K562 (cell line): ENCODE measurements around the gene CARD14. TPM values are rescaled to one million over a fixed set of nuclear protein-coding genes. Genes with fewer than 3 reads are reported as not detected.

Experiments used
- ATAC-seq: fragments of 200-7000 bp; cut with Tn5 transposase; 3 replicates; pipeline ENCODE4 v1.9.1; 2020; ENCODE audit warnings: moderate library complexity
- BruUV-seq: library from RNA; stranded (reverse); fragments of 400-500 nt; replicated peaks from 2 replicates; lab custom pipeline; 2021; lab: Mats Ljungman, UMichigan
- CTCF ChIA-PET: fragments of 300-600 bp; formaldehyde crosslinking; extraction: SDS; loops from one replicate; lab custom pipeline; 2021; ENCODE audit warnings: low intra/inter-chr PET ratio; lab: Yijun Ruan, JAX
- POLR2A ChIA-PET: fragments of 300-600, 350-650 bp; sonication (Branson Sonifier 250); formaldehyde crosslinking; extraction: SDS; loops from one replicate; lab custom pipeline; 2021; ENCODE audit warnings: antibody characterized with exemption, inconsistent platforms; lab: Yijun Ruan, JAX
- DNase-seq, 4 experiments: peaks; one replicate each; pipeline versions ENCODE4 v3.0.0 to v3.0.0-alpha.2; 2011 to 2018; ENCODE audit warnings: low spot score in 3 of 4, mixed read lengths in 3 of 4; ENCODE audit errors: extremely low read depth in 1 of 4
- FAIRE-seq: peaks from 2 replicates; lab custom pipeline; 2011; peaks lifted over from hg19 to GRCh38; lab: Jason Lieb, UNC
- H2AFZ ChIP-seq: 2 replicates; pipeline ENCODE4 v1.6.0; 2011; ENCODE audit warnings: low read depth, low read length, control low read depth, inconsistent platforms
- H3K27ac ChIP-seq: fragments of 200-600 bp; 3 replicates; pipeline ENCODE4 v1.8.0; 2011; ENCODE audit warnings: low read depth, mild to moderate bottlenecking, control low read depth, inconsistent platforms, low read length, moderate library complexity, mixed read lengths; ENCODE audit errors: extremely low read depth
- H3K27me3 ChIP-seq, 2 experiments: fragments of 300-600 bp in 1 of 2; 2 replicates in 1 of 2; 3 replicates in 1 of 2; pipeline versions ENCODE4 v1.6.0 to v1.8.0; 2011; ENCODE audit warnings: inconsistent platforms in 2 of 2, low read length in 2 of 2, mild to moderate bottlenecking in 1 of 2, mixed read lengths in 1 of 2, moderate library complexity in 1 of 2; ENCODE audit not compliant: control insufficient read depth in 2 of 2, insufficient read depth in 2 of 2
- H3K36me3 ChIP-seq: fragments of 300-600 bp; 3 replicates; pipeline ENCODE4 v1.8.0; 2011; ENCODE audit warnings: mild to moderate bottlenecking, low read length, inconsistent platforms; ENCODE audit not compliant: control insufficient read depth, insufficient read depth
- H3K4me1 ChIP-seq, 2 experiments: fragments of 200-600 bp in 1 of 2; replicated peaks in 1 of 2; 2 replicates in 1 of 2; 3 replicates in 1 of 2; pipeline versions ENCODE4 v1.5.1 to v1.8.0; 2011; ENCODE audit warnings: inconsistent platforms in 2 of 2, low read length in 2 of 2, mild to moderate bottlenecking in 1 of 2, mixed read lengths in 1 of 2, moderate library complexity in 1 of 2; ENCODE audit not compliant: control insufficient read depth in 2 of 2, insufficient read depth in 2 of 2
- H3K4me2 ChIP-seq: 2 replicates; pipeline ENCODE4 v1.6.1; 2011; ENCODE audit warnings: low read length, control low read depth, inconsistent platforms, mixed read lengths; ENCODE audit not compliant: insufficient read depth
- H3K4me3 ChIP-seq: fragments of 200-600 bp; sonication (generic), shearing (Covaris generic); 2 replicates; pipeline ENCODE4 v1.5.1; 2016; ENCODE audit warnings: control low read depth, inconsistent platforms
- H3K79me2 ChIP-seq: fragments of 200-600 bp; 3 replicates; pipeline ENCODE4 v1.8.0; 2011; ENCODE audit warnings: low read length, inconsistent platforms; ENCODE audit not compliant: control insufficient read depth, insufficient read depth
- H3K9ac ChIP-seq, 2 experiments: 2 replicates each; pipeline versions ENCODE4 v1.6.0 to v1.6.1; 2011; ENCODE audit warnings: low read depth in 2 of 2, low read length in 2 of 2, control low read depth in 1 of 2, inconsistent platforms in 1 of 2, mild to moderate bottlenecking in 1 of 2, mixed read lengths in 1 of 2; ENCODE audit not compliant: insufficient read depth in 1 of 2
- H3K9me1 ChIP-seq: one replicate; pipeline ENCODE4 v1.6.0; 2011; ENCODE audit warnings: inconsistent platforms, mild to moderate bottlenecking, low read length, moderate library complexity; ENCODE audit not compliant: control insufficient read depth, insufficient read depth
- H3K9me3 ChIP-seq: replicated peaks from 2 replicates; pipeline ENCODE4 v1.5.1; 2011; ENCODE audit warnings: low read depth, low read length, inconsistent platforms; ENCODE audit not compliant: control insufficient read depth, insufficient read depth
- H4K20me1 ChIP-seq: replicated peaks from 2 replicates; pipeline ENCODE4 v1.6.1; 2011; ENCODE audit warnings: low read length, inconsistent platforms, mixed read lengths; ENCODE audit not compliant: control insufficient read depth, insufficient read depth
- DLX4 ChIP-seq: fragments of 250-450 bp; sonication (Bioruptor Pico); IDR thresholded peaks from 2 replicates; pipeline ENCODE4 v1.6.1; 2021; ENCODE audit warnings: mild to moderate bottlenecking
- ELF4 ChIP-seq: fragments of 450-650 bp; formaldehyde crosslinking; IDR thresholded peaks from 2 replicates; pipeline ENCODE4 v1.4.0; 2022; ENCODE audit warnings: missing genetic modification characterization
- IRF1 ChIP-seq: sonication (generic); formaldehyde crosslinking; IDR thresholded peaks from 2 replicates; pipeline ENCODE4 v1.8.0; 2022; ENCODE audit warnings: missing genetic modification reagents, mild to moderate bottlenecking, borderline replicate concordance
- NR2C2 ChIP-seq, 2 experiments: fragments of 200-800 bp in 1 of 2; sonication (Bioruptor generic) in 1 of 2; sonication (generic) in 1 of 2; formaldehyde crosslinking in 1 of 2; IDR thresholded peaks; 2 replicates each; pipeline versions ENCODE4 v1.6.1 to v1.8.0; 2016 to 2022; ENCODE audit warnings: mild to moderate bottlenecking in 1 of 2, missing compliant biosample characterization in 1 of 2, missing genetic modification characterization in 1 of 2, missing genetic modification reagents in 1 of 2
- SIRT6 ChIP-seq: IDR thresholded peaks from one replicate; pipeline ENCODE4 v1.6.1; 2012; ENCODE audit warnings: low read depth, mild to moderate bottlenecking, control low read depth, inconsistent platforms, low read length, moderate library complexity
- SNIP1 ChIP-seq: fragments of 450-650 bp; IDR thresholded peaks from 2 replicates; pipeline ENCODE4 v1.7.1; 2017; ENCODE audit warnings: low read depth, mild to moderate bottlenecking
- ZNF395 ChIP-seq: fragments of 200-800 bp; sonication (Bioruptor generic); IDR thresholded peaks from 2 replicates; pipeline ENCODE4 v1.6.1; 2017; ENCODE audit warnings: missing genetic modification characterization, missing compliant biosample characterization
- WGBS: fragments of 100-300 bp; shearing (Covaris generic); methylation state at CpG from one replicate; pipeline ENCODE4 v1.1.6; 2016; ENCODE audit warnings: low coverage, mixed read lengths; ENCODE audit not compliant: insufficient coverage; ENCODE audit errors: missing lambda C conversion rate; 5-methylcytosine and 5-hydroxymethylcytosine counted together
- in situ Hi-C: fragments of 300-500 bp; cut with MboI; formaldehyde crosslinking; loops from 4 replicates; pipeline ENCODE4 v1.15.0; 2018; ENCODE audit warnings: inconsistent platforms, mixed read lengths
- intact Hi-C: fragments of 100-400 bp; cut with micrococcal nuclease; formaldehyde crosslinking; loops from 2 replicates; pipeline ENCODE4 v1.14.2; 2022
- polyA plus RNA-seq, 8 experiments: library from polyadenylated mRNA; depleted of rRNA in 4 of 8; stranded (reverse) in 5 of 8; unstranded in 3 of 8; fragments of >200 nt; fragmentation: Nextera tagmentation in 2 of 8; fragmentation: Illumina TruSeq in 1 of 8; extraction: Ambion mirVana in 2 of 8; extraction: Trizol in 1 of 8; gene quantifications; 2 replicates each; pipeline versions ENCODE4 v1.2.1 to v1.2.3, GENCODE V29; 2011 to 2014; ENCODE audit warnings: inconsistent platforms in 1 of 8, missing spikeins in 1 of 8
- total RNA-seq, 7 experiments: library from RNA; depleted of rRNA in 6 of 7; stranded (reverse); fragments of >200 nt in 6 of 7; fragmentation: Illumina TruSeq in 2 of 7; extraction: Trizol in 2 of 7; gene quantifications; 2 replicates each; pipeline versions ENCODE4 v1.2.1 to v1.2.3, GENCODE V29; 2011 to 2021; ENCODE audit warnings: low replicate concordance in 1 of 7
- TF ChIP-seq, protein P1 (sequence below): IDR thresholded peaks from 2 replicates; pipeline ENCODE4 v1.6.1; 2011; ENCODE audit not compliant: insufficient read length; ENCODE audit errors: extremely low read depth

The CARD14 gene
- total and polyA plus RNA-seq, 9 of the 15 experiments (the other 6 are each of a cell fraction or from before 2014, with no cell fraction given), result not detected

DNA sequence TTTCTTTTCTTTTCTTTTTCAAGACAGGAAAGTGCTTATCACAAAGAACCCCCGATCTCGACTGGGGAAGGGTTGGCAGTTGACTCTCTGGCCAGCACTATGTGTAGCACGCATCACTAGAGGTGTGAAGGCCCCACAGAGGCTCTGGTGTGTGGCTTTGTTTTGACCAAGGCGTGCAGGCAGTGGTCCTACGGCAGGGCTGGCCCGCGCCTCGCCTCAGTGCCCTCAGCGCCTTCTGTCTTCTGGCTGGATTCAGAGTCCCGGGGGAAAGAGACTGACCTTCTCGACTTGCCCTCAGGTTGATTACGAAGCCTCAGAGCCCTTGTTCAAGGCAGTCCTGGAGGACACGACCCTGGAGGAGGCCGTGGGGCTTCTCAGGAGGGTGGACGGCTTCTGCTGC lies 31.6 kb downstream of the CARD14 start:
- Histone ChIP-seq H3K27me3 (no peaks in the 10 kb centered on the region), H3K27ac (no peak overlapping the region), H3K9me3 (no peaks in the 10 kb centered on the region), H3K4me1 (peaks cover 0 to 21% of the 10 kb centered on the region in 2 experiments; a peak in 2 of 5 replicates), H3K9me1 (no peaks in the 10 kb centered on the region), H2AFZ (no peak overlapping the region), H3K4me2 (no peak overlapping the region), H4K20me1 (no peaks in the 10 kb centered on the region), H3K4me3 (no peak overlapping the region), H3K79me2 (no peaks in the 10 kb centered on the region), H3K36me3 (no peaks in the 10 kb centered on the region), H3K9ac (no peak overlapping the region)
- CTCF ChIA-PET, result no interaction called here
- no peak for ATAC-seq
- WGBS, result 56% methylated on average over 14 of the region's 15 CpGs
- DNase-seq, result no peak
- in situ Hi-C loops (loop anchor here (5.0 kb wide), 1 partner anchor 151 kb away; no protein-coding TSS in a partner anchor), intact Hi-C loops (no loop called here)
- BruUV-seq, result no TSS peak
- no peak for FAIRE-seq
- TF ChIP-seq IRF1 (CRISPR knock-in tag) (no peak), ELF4 (CRISPR knock-in tag) (no peak)
- POLR2A ChIA-PET, result no interaction called here

GRCh38 chr17:80202197-80202596 lies 32.4 kb downstream of the CARD14 start:
- POLR2A ChIA-PET, result interaction anchor here (0.6 to 1.3 kb wide), 3 partner anchors 11 to 252 kb away, joined by 3 to 5 read pairs (median 3); no protein-coding TSS in a partner anchor
- no peak overlapping the region for H3K4me2 ChIP-seq
- ATAC-seq, result no peak
- no peaks in the 10 kb centered on the region for H3K27me3 ChIP-seq
- FAIRE-seq, result no peak
- no peaks in the 10 kb centered on the region for H3K9me3 ChIP-seq
- H3K9ac ChIP-seq, result no peak overlapping the region
- WGBS, result 63% methylated on average over 15 of the region's 17 CpGs
- no peak for DNase-seq
- no peaks in the 10 kb centered on the region for H3K79me2 ChIP-seq
- H3K4me3 ChIP-seq, result no peak overlapping the region
- CTCF ChIA-PET, result no interaction called here
- BruUV-seq, result no TSS peak
- intact Hi-C loops, result no loop called here
- H3K36me3 ChIP-seq, result no peaks in the 10 kb centered on the region
- H2AFZ ChIP-seq, result no peak overlapping the region
- H3K4me1 ChIP-seq, result peaks cover 0 to 25% of the 10 kb centered on the region in 2 experiments; a peak in 2 of 5 replicates
- H3K9me1 ChIP-seq, result no peaks in the 10 kb centered on the region
- no peak overlapping the region for H3K27ac ChIP-seq
- in situ Hi-C loops, result loop anchor here (5.0 kb wide), 1 partner anchor 150 kb away; no protein-coding TSS in a partner anchor
- no peaks in the 10 kb centered on the region for H4K20me1 ChIP-seq
- TF ChIP-seq ZNF395 (CRISPR knock-in tag) (no peak), SNIP1 (no peak), SIRT6 (no peak), NR2C2 (CRISPR knock-in tag; IDR thresholded peaks at IDR 0.05) (no peak), NR2C2 (tag; IDR thresholded peaks at IDR 0.05) (peak; percentile 29; the same call in 1 of the 2 replicates), DLX4 (CRISPR knock-in tag) (no peak)
- TF ChIP-seq, protein P1, sequence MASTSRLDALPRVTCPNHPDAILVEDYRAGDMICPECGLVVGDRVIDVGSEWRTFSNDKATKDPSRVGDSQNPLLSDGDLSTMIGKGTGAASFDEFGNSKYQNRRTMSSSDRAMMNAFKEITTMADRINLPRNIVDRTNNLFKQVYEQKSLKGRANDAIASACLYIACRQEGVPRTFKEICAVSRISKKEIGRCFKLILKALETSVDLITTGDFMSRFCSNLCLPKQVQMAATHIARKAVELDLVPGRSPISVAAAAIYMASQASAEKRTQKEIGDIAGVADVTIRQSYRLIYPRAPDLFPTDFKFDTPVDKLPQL, result no peak
